Liver (tissue), 9 donors: ENCODE results near the gene TMEM135. TPM values are rescaled to one million over a fixed set of nuclear protein-coding genes. Genes with fewer than 3 reads are reported as not detected.

ENCODE experiments used
- DNase-seq: peaks from one replicate; pipeline ENCODE4 v3.0.0-alpha.2; 2017; ENCODE audit warnings: low spot score
- H3K27ac ChIP-seq, 2 donors: one replicate each; pipeline ENCODE4 v1.7.0; 2013; ENCODE audit warnings: inconsistent platforms in 2 of 2, low read length in 2 of 2, control low read depth in 1 of 2, low read depth in 1 of 2, mild to moderate bottlenecking in 1 of 2
- H3K27me3 ChIP-seq, 4 donors: one replicate each; pipeline versions ENCODE4 v1.6.1 to v1.7.0; 2013; ENCODE audit warnings: low read length in 3 of 4, inconsistent platforms in 1 of 4, mild to moderate bottlenecking in 1 of 4, moderate library complexity in 1 of 4; ENCODE audit not compliant: control insufficient read depth in 4 of 4, insufficient read depth in 4 of 4
- H3K36me3 ChIP-seq, 4 donors: one replicate each; pipeline versions ENCODE4 v1.6.1 to v1.7.0; 2013; ENCODE audit warnings: low read length in 3 of 4, mild to moderate bottlenecking in 3 of 4, low read depth in 1 of 4, moderate library complexity in 1 of 4; ENCODE audit not compliant: control insufficient read depth in 4 of 4, insufficient read depth in 3 of 4
- H3K4me1 ChIP-seq, 4 donors: one replicate each; pipeline versions ENCODE4 v1.6.1 to v1.7.0; 2013; ENCODE audit warnings: low read length in 3 of 4, mild to moderate bottlenecking in 3 of 4, moderate library complexity in 1 of 4; ENCODE audit not compliant: control insufficient read depth in 4 of 4, insufficient read depth in 4 of 4
- H3K4me3 ChIP-seq, 3 donors: one replicate each; pipeline versions ENCODE4 v1.6.1 to v1.7.0; 2013; ENCODE audit warnings: low read length in 3 of 3, control low read depth in 1 of 3, low read depth in 1 of 3, mild to moderate bottlenecking in 1 of 3
- H3K9ac ChIP-seq, 2 donors: one replicate each; pipeline ENCODE4 v1.7.0; 2013; ENCODE audit warnings: low read length in 2 of 2, mild to moderate bottlenecking in 2 of 2, moderate library complexity in 2 of 2, control low read depth in 1 of 2, low read depth in 1 of 2
- H3K9me3 ChIP-seq, 4 donors: one replicate each; pipeline versions ENCODE4 v1.6.1 to v1.7.0; 2013; ENCODE audit warnings: low read length in 3 of 4; ENCODE audit not compliant: control insufficient read depth in 4 of 4
- ATF3 ChIP-seq: IDR thresholded peaks from 2 replicates; pipeline ENCODE4 v1.6.1; 2016; ENCODE audit warnings: antibody characterized with exemption
- EGR1 ChIP-seq, 2 donors: IDR thresholded peaks; 2 replicates each; pipeline ENCODE4 v1.6.1; 2016 to 2018; ENCODE audit warnings: antibody characterized with exemption in 2 of 2, low read depth in 2 of 2
- FOXA2 ChIP-seq: IDR thresholded peaks from 2 replicates; pipeline ENCODE4 v1.6.1; 2016; ENCODE audit warnings: antibody characterized with exemption
- GABPA ChIP-seq, 2 donors: IDR thresholded peaks in 1 of 2; conservative IDR thresholded peaks in 1 of 2; 2 replicates each; pipeline ENCODE4 v1.6.1; 2016; ENCODE audit warnings: antibody characterized with exemption in 2 of 2, mild to moderate bottlenecking in 1 of 2, moderate library complexity in 1 of 2
- HNF4A ChIP-seq, 2 donors: conservative IDR thresholded peaks; 2 replicates each; pipeline ENCODE4 v1.6.1; 2016; ENCODE audit warnings: antibody characterized with exemption in 2 of 2, mild to moderate bottlenecking in 2 of 2
- HNF4G ChIP-seq: IDR thresholded peaks from 2 replicates; pipeline ENCODE4 v1.6.1; 2016; ENCODE audit warnings: antibody characterized with exemption
- JUND ChIP-seq, 2 donors: IDR thresholded peaks; 2 replicates each; pipeline ENCODE4 v1.6.1; 2016; ENCODE audit warnings: antibody characterized with exemption in 2 of 2
- MAX ChIP-seq: IDR thresholded peaks from 2 replicates; pipeline ENCODE4 v1.6.1; 2016; ENCODE audit warnings: antibody characterized with exemption
- NR2F2 ChIP-seq: IDR thresholded peaks from 2 replicates; pipeline ENCODE4 v1.6.1; 2016; ENCODE audit warnings: antibody characterized with exemption
- RAD21 ChIP-seq, 2 donors: IDR thresholded peaks; 2 replicates each; pipeline ENCODE4 v1.6.1; 2016; ENCODE audit warnings: antibody characterized with exemption in 2 of 2, mild to moderate bottlenecking in 2 of 2
- REST ChIP-seq: IDR thresholded peaks from 2 replicates; pipeline ENCODE4 v1.6.1; 2016; ENCODE audit warnings: antibody characterized with exemption, mild to moderate bottlenecking
- RXRA ChIP-seq, 2 donors: IDR thresholded peaks; 2 replicates each; pipeline ENCODE4 v1.6.1; 2017 to 2018; ENCODE audit warnings: antibody characterized with exemption in 2 of 2, mild to moderate bottlenecking in 1 of 2
- SP1 ChIP-seq: IDR thresholded peaks from 2 replicates; pipeline ENCODE4 v1.6.1; 2018; ENCODE audit warnings: antibody characterized with exemption, mild to moderate bottlenecking
- TAF1 ChIP-seq: conservative IDR thresholded peaks from 2 replicates; pipeline ENCODE4 v1.6.1; 2016; ENCODE audit warnings: antibody characterized with exemption, mild to moderate bottlenecking
- YY1 ChIP-seq: IDR thresholded peaks from 2 replicates; pipeline ENCODE4 v1.6.1; 2016; ENCODE audit warnings: antibody characterized with exemption, mild to moderate bottlenecking
- WGBS: extraction: QIAGEN DNeasy Blood & Tissue Kit; methylation state at CpG from one replicate; pipeline ENCODE4 v1.1.7; 2013; 5-methylcytosine and 5-hydroxymethylcytosine counted together
- polyA plus RNA-seq, 2 donors: library from polyadenylated mRNA; stranded (reverse) in 1 of 2; unstranded in 1 of 2; fragments of 200-250 nt in 1 of 2; fragments of >200 nt in 1 of 2; fragmentation: Nextera tagmentation in 1 of 2; extraction: Ambion mirVana in 1 of 2; gene quantifications; one replicate each; pipeline versions ENCODE4 v1.2.1 to v1.2.3, GENCODE V29; 2013 to 2015
- total RNA-seq, 2 donors: library from RNA; depleted of rRNA; stranded (reverse); fragments of >200 nt; gene quantifications; one replicate each; pipeline ENCODE4 v1.2.3, GENCODE V29; 2014
- TF ChIP-seq, protein P1 (sequence below): fragments of 150-350 bp; IDR thresholded peaks from 2 replicates; pipeline ENCODE4 v1.5.1; 2017; ENCODE audit warnings: improper control_type of control experiment, low read depth, low read length; ENCODE audit not compliant: missing input control
- donor health status: healthy.
- donor health status: healthy.
- donor health status: healthy.
- donor health status: healthy.
- donor health status: healthy.

Gene TMEM135
- total and polyA plus RNA-seq, 4 donors, result 10.0 to 38.9 (median 23.5) TPM

DNA sequence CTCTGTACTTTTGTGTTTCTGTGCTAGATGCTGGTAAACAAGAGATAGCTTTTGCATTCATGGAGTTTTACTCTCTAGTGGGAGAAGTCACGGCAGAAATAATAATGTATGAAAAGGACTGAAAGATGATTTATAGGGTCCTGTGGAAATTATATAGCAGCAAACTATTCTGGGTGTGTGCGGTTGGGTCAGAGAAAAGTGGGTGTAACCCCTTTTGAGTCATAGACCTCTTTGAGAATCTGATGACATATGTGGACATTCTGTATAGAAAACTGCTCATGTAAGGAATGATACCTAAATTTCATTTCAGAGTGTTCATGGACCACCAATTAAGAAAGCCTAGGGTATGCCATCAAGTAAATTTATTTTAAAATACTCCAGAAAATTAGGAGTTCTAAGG, 54.4 kb downstream of the TMEM135 start:
- WGBS, result 98% methylated on average over 2 of the region's 2 CpGs
- H3K27me3 ChIP-seq, result no peaks in the 10 kb centered on the region
- peaks cover 0 to 3% (median 1%) of the 10 kb centered on the region in 4 donors for H3K9me3 ChIP-seq
- no peak overlapping the region for H3K4me3 ChIP-seq
- TF ChIP-seq HNF4G, result no peak
- no peak for TF ChIP-seq RAD21 (IDR thresholded peaks at IDR 0.05)
- no peak for TF ChIP-seq TAF1
- TF ChIP-seq YY1, result no peak
- TF ChIP-seq JUND (IDR thresholded peaks at IDR 0.05), result no peak
- TF ChIP-seq, protein P1, sequence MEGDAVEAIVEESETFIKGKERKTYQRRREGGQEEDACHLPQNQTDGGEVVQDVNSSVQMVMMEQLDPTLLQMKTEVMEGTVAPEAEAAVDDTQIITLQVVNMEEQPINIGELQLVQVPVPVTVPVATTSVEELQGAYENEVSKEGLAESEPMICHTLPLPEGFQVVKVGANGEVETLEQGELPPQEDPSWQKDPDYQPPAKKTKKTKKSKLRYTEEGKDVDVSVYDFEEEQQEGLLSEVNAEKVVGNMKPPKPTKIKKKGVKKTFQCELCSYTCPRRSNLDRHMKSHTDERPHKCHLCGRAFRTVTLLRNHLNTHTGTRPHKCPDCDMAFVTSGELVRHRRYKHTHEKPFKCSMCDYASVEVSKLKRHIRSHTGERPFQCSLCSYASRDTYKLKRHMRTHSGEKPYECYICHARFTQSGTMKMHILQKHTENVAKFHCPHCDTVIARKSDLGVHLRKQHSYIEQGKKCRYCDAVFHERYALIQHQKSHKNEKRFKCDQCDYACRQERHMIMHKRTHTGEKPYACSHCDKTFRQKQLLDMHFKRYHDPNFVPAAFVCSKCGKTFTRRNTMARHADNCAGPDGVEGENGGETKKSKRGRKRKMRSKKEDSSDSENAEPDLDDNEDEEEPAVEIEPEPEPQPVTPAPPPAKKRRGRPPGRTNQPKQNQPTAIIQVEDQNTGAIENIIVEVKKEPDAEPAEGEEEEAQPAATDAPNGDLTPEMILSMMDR, result no peak
- no peak for TF ChIP-seq NR2F2
- TF ChIP-seq EGR1 (IDR thresholded peaks at IDR 0.05; ENCODE audit: low read depth in 2 of 2), result no peak
- no peak for TF ChIP-seq GABPA (IDR thresholded peaks at IDR 0.05 in 1 of 2, conservative IDR thresholded peaks at IDR 0.05 in 1 of 2)
- TF ChIP-seq FOXA2, result no peak
- no peak overlapping the region for H3K9ac ChIP-seq
- H3K36me3 ChIP-seq, result peaks cover 0 to 5% (median 2%) of the 10 kb centered on the region in 4 donors
- H3K27ac ChIP-seq, result no peak overlapping the region
- H3K4me1 ChIP-seq, result no peaks in the 10 kb centered on the region
- DNase-seq, result no peak

- peaks cover 0 to 3% (median 1%) of the 10 kb centered on the region in 4 donors for H3K9me3 ChIP-seq
- peaks cover 0 to under 1% (median 0%) of the 10 kb centered on the region in 4 donors for H3K4me1 ChIP-seq
- no peak overlapping the region for H3K9ac ChIP-seq
- no peaks in the 10 kb centered on the region for H3K27me3 ChIP-seq
- DNase-seq, result no peak
- no peak overlapping the region for H3K27ac ChIP-seq
- no peak overlapping the region for H3K4me3 ChIP-seq
- TF ChIP-seq RXRA (IDR thresholded peaks at IDR 0.05) (no peak), NR2F2 (no peak), TAF1 (no peak), ATF3 (no peak), SP1 (no peak), YY1 (no peak), HNF4A (conservative IDR thresholded peaks at IDR 0.05) (no peak)
- TF ChIP-seq, protein P1, result no peak
- peaks cover 0 to 5% (median 2%) of the 10 kb centered on the region in 4 donors for H3K36me3 ChIP-seq
Measured at GRCh38 chr11:87092567-87092966, 54.8 kb downstream of the TMEM135 start.

DNA sequence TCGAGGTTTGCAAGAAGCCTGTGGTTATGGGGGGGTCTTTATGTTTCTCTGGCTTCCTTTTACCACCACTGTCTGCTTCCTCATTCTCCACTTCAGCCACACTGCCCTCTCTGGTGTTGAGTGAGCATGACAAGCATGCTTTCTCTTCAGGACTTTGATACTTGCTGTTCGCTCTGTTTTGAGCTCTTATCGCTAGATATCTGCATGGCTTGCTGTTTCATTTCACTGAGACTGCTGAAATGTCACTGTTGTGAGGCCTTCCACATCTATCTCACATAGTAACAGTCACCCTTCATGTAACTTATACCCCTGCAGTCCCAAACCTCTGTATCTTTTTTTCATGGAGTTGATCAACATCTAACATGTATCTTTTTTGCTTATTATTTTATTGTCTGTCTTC, 59.8 kb downstream of the TMEM135 start:
- DNase-seq, result peak; percentile 46
- peaks cover 0 to 8% (median 7%) of the 10 kb centered on the region in 4 donors for H3K4me1 ChIP-seq
- WGBS, result 12% methylated on average over 3 of the region's 3 CpGs
- peak overlapping the region in 1 of 2 donors; percentile 16 for H3K9ac ChIP-seq
- H3K27ac ChIP-seq, result peak overlapping the region in 1 of 2 donors; percentile 5
- H3K4me3 ChIP-seq, result no peak overlapping the region
- H3K36me3 ChIP-seq, result peaks cover 0 to 2% (median 2%) of the 10 kb centered on the region in 4 donors
- no peaks in the 10 kb centered on the region for H3K9me3 ChIP-seq
- H3K27me3 ChIP-seq, result no peaks in the 10 kb centered on the region
- TF ChIP-seq YY1, result peak; percentile 59
- TF ChIP-seq ATF3, result no peak
- no peak for TF ChIP-seq GABPA (IDR thresholded peaks at IDR 0.05 in 1 of 2, conservative IDR thresholded peaks at IDR 0.05 in 1 of 2)
- peak; percentile 88 to 90 for TF ChIP-seq HNF4A (conservative IDR thresholded peaks at IDR 0.05)
- TF ChIP-seq RAD21 (IDR thresholded peaks at IDR 0.05), result peak; percentile 79 to 81
- no peak for TF ChIP-seq REST
- peak; percentile 10 to 19 for TF ChIP-seq RXRA (IDR thresholded peaks at IDR 0.05)
- peak; percentile 80 for TF ChIP-seq MAX
- TF ChIP-seq SP1, result peak; percentile 63
- peak; percentile 85 for TF ChIP-seq HNF4G
